Measurements from ENCODE around the gene ABCC4. TPM values are rescaled to one million over a fixed set of nuclear protein-coding genes. Genes with fewer than 3 reads are reported as not detected.
A peak's percentile ranks its signal among the peaks of the same experiment; 100 is the strongest.

Gene ABCC4
- total RNA-seq (2014; rRNA removed; shearing (Covaris generic); ENCODE audit: low replicate concordance) = 9.4 and 11.3 TPM in 2 replicates

GRCh38 chr13:95301183-95301967 lies at the start of gene ABCC4:
TSS of gene ABCC4 (minus strand) at chr13:95301451. CDS start at chr13:95301314, 137 bp downstream.
- no peaks in the 10 kb centered on the region for H3K27me3 ChIP-seq
- peaks cover 4% of the 10 kb centered on the region for H3K36me3 ChIP-seq
- peak within 1 kb of the TSS; percentile 86 for H3K4me3 ChIP-seq
- peak; percentile 85 for DNase-seq
- no peaks in the 10 kb centered on the region; the same call in 1 of the 2 replicates for H3K9me3 ChIP-seq

DNA sequence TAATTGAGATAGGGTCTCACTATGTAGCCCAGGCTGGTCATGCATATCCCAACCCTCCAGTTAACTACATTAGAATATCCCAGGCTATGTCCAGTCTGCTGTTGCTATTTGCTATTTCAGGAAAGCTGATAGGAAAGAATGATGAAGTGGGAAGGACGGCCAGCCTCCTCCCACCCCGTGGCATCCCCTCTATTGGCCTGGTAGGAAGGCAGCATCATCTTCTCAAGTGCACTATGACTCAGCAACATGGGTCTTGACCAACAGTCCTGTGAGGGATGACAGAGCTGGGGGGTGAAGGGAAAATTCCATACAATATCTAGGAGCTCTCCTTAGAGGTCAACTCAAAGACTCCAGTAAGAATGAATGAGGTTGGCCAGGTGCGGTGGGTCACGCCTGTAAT lies 48.0 kb upstream of the ABCC4 start:
- no peaks in the 10 kb centered on the region for H3K9me3 ChIP-seq
- no peak overlapping the region for H3K4me3 ChIP-seq
- peak; percentile 2 for DNase-seq
- H3K27me3 ChIP-seq = no peaks in the 10 kb centered on the region
- no peaks in the 10 kb centered on the region for H3K36me3 ChIP-seq

DNA sequence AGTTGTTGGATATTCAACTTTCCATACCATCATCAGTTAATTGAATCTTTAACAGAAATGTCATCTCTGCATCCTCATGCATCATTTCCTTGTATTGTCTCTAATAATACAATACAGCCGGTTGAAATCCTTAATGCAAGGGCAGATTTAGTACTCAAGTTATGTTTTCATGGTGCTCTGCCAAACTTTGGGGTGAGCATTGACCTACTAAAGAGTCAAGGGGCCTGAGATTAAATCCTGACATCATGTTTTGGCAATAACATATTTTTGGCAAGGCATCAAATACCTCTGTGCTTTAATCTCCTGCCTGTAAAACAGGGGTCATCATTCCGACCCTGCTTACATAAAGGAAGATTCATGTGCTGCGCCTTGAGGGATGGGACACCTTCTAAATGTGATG lies 42.7 kb upstream of the ABCC4 start:
- no peaks in the 10 kb centered on the region for H3K36me3 ChIP-seq
- no peaks in the 10 kb centered on the region for H3K9me3 ChIP-seq
- DNase-seq = no peak
- H3K4me3 ChIP-seq = no peak overlapping the region
- no peaks in the 10 kb centered on the region for H3K27me3 ChIP-seq

DNA sequence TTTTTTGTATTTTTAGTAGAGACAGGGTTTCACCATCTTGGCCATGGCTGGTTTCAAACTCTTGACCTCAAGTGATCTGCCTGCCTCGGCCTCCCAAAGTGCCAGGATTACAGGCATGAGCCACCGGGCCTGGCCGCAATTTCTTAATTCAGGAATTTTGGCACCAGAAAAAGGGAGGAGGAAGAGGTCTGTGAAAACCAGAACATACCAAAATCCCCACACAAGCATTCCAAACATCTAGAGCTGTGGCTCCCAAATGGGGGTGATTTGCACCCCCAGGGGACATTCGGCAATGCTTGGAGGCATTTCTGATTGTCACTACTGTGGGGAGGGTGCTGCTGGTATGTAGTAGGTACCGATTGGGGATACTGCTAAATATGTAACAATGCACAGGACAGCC lies 40.2 kb upstream of the ABCC4 start:
- Histone ChIP-seq H3K27me3 (no peaks in the 10 kb centered on the region), H3K9me3 (no peaks in the 10 kb centered on the region), H3K36me3 (no peaks in the 10 kb centered on the region), H3K4me3 (no peak overlapping the region)
- no peak for DNase-seq

DNA sequence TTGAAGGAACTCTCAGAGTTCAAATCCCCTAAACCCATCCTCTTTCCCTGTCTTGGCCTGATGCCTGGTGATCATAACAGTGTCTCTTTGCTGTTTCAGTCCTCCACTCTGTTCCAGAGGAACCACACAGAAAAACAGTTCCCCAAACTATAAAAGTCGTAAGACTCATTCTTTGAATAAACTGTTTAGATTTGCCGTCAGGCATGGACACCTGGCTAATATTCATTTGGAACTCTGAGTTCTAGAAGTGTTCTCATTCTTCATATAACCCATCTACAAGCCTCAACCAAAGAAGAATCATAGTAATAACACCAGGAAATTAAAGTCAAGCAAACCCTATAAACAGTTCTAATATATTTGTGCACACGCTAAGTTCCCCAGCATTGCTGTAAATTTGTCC lies 37.7 kb upstream of the ABCC4 start:
- H3K27me3 ChIP-seq = no peaks in the 10 kb centered on the region
- DNase-seq = no peak
- no peak overlapping the region for H3K4me3 ChIP-seq
- no peaks in the 10 kb centered on the region for H3K9me3 ChIP-seq
- H3K36me3 ChIP-seq = no peaks in the 10 kb centered on the region

DNA sequence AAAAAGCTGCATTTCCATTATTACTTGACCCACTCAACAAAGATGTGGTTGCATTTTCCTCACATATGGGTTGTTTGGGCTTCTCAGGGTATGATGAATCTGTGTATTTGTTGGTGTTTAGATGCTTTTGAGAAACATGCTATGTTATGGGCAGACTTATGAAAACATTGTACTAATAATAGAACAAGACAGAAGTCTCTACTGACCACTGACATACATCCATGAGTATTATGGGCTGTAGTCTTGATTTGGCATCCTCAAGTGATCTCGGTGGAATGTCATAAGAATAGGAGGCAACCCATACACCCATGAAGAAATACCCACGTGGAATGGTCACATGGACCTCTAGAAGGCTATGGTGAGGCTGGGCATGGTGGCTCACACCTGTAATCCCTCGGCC lies 36.3 kb upstream of the ABCC4 start:
- H3K9me3 ChIP-seq = no peaks in the 10 kb centered on the region
- no peaks in the 10 kb centered on the region for H3K27me3 ChIP-seq
- no peak overlapping the region for H3K4me3 ChIP-seq
- no peaks in the 10 kb centered on the region for H3K36me3 ChIP-seq
- DNase-seq = no peak

- Histone ChIP-seq H3K27me3 (no peaks in the 10 kb centered on the region), H3K4me3 (no peak overlapping the region), H3K9me3 (no peaks in the 10 kb centered on the region), H3K36me3 (no peaks in the 10 kb centered on the region)
- DNase-seq = no peak
Observed at GRCh38 chr13:95335667-95336066, 34.4 kb upstream of the ABCC4 start.

- no peak for DNase-seq
- Histone ChIP-seq H3K4me3 (no peak overlapping the region), H3K9me3 (no peaks in the 10 kb centered on the region), H3K36me3 (no peaks in the 10 kb centered on the region), H3K27me3 (no peaks in the 10 kb centered on the region)
Observed at GRCh38 chr13:95328386-95328785, 27.1 kb upstream of the ABCC4 start.

DNA sequence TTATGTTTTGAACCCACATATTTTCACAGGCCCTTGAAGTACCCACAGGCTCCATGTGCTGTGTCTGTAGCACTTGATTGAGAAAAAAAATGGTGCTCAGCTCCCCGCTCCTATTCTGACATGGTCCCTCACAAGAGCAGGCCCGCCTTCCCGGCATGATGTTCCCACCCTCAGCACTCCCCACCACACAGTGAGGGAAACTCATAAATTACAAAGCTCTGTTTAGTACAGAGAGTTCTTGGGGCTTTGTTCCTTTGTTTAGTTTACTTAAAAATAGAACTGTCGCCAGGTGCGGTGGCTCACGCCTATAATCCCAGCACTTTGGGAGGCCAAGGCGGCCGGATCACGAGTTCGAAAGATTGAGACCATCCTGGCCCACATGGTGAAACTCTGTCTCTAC lies 25.9 kb upstream of the ABCC4 start:
- Histone ChIP-seq H3K9me3 (no peaks in the 10 kb centered on the region), H3K27me3 (no peaks in the 10 kb centered on the region), H3K36me3 (no peaks in the 10 kb centered on the region), H3K4me3 (no peak overlapping the region)
- DNase-seq = no peak

DNA sequence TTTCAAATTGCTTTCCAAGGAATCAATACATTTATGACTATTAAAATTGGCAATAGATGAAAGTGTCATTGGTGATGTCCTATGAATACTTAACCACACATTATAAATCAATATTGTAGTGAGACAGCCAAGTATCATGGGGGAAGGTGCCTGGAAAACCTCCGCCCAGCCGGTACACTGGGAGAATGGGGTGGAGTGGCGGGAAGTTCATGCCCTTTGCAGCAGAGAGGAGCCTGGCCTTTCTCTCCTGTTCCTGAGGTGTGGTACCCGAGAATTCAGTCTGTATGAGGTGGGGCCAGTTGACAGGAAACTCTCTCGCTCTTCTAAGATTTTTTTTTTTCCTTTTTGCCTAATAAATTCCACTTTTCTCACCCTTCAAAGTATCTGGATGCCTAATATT lies 25.4 kb upstream of the ABCC4 start:
- no peak overlapping the region for H3K4me3 ChIP-seq
- H3K27me3 ChIP-seq = no peaks in the 10 kb centered on the region
- no peaks in the 10 kb centered on the region for H3K9me3 ChIP-seq
- no peak for DNase-seq
- H3K36me3 ChIP-seq = no peaks in the 10 kb centered on the region

DNA sequence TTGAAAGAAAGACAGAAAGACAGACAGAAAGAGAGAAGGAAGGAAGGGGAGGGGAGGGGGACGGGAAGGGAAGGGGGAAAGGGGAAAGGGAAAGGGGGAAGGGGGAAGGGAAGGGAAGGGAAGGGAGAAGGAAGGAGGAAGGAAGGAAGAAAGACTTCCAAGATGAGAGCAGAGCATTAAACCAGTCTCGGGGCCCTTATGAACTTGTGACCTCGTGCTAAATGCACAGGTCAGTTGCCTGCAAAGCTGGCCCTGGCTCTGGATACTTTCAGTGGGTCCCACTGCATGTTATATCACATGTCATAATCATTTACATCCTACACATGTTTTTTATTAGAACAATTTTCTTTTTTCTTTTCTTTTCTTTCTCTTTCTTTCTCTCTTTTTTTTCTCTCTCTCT lies 24.2 kb upstream of the ABCC4 start:
- Histone ChIP-seq H3K4me3 (no peak overlapping the region), H3K36me3 (no peaks in the 10 kb centered on the region), H3K27me3 (no peaks in the 10 kb centered on the region), H3K9me3 (no peaks in the 10 kb centered on the region)
- DNase-seq = no peak

DNA sequence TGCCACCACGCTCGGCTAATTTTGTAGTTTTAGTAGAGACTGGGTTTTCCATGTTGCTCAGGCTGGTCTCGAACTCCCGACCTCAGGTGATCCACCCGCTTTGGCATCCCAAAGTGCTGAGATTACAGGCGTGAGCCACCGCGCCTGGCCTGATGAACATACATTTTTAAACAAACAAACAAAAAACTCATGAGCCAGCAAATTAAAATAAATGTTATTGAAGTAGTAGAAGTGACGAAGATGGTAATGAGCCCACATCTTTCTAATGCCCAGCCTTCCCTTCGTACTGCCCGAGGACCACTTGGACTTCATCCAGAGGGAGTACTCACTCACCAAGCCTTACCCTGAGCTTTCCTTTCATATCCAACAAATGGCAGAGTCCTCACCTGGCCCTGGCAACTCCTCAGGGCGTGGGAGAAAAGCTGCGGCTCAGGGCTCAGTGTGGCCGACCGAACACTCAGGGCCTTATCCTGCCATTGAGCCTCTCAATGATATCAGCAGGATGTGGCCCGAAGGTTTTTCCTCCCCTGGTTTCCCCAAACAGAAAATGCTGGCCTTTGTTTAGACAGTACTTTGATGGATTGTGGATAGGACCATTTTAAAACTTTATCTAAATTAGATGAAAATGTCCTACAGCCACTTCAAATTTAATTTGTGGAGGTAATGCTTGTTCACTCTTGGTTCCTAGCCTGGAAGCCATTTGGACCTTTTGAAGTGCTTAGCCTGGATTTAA lies 22.8 kb upstream of the ABCC4 start:
- Histone ChIP-seq H3K4me3 (no peak overlapping the region), H3K9me3 (no peaks in the 10 kb centered on the region), H3K27me3 (no peaks in the 10 kb centered on the region), H3K36me3 (no peaks in the 10 kb centered on the region)
- DNase-seq = no peak

DNA sequence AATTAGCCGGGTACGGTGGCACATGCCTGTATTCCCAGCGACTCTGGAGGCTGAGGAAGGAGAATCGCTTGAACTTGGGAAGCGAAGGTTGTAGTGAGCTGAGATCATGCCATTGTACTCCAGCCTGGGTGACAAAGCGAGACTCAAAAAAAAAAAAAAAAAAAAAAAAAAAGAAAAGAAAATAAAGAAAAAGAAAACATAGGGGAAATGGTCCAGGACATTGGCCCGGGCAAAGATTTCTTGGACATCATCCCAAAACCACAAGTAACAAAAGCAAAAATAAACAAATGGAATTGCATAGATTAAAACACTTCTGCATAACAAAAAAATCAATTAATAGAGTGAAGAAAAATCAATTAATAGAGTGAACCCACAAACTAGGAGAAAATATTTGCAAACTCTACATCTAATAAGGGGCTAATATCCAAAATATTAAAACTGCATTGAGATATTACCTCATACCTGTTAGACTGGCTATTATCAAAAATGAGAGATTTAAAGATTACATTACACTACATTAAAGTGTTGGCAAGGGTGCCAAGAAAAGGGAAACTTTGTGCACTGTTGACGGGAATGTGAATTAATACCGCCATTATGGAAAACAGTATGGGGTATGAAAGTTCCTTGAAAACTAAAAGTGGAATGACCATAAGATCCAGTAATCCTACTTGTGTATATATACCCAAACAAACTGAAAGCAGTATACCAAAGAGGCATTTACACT lies 18.5 kb upstream of the ABCC4 start:
- Histone ChIP-seq H3K27me3 (no peaks in the 10 kb centered on the region), H3K9me3 (no peaks in the 10 kb centered on the region), H3K36me3 (no peaks in the 10 kb centered on the region), H3K4me3 (no peak overlapping the region)
- no peak for DNase-seq

DNA sequence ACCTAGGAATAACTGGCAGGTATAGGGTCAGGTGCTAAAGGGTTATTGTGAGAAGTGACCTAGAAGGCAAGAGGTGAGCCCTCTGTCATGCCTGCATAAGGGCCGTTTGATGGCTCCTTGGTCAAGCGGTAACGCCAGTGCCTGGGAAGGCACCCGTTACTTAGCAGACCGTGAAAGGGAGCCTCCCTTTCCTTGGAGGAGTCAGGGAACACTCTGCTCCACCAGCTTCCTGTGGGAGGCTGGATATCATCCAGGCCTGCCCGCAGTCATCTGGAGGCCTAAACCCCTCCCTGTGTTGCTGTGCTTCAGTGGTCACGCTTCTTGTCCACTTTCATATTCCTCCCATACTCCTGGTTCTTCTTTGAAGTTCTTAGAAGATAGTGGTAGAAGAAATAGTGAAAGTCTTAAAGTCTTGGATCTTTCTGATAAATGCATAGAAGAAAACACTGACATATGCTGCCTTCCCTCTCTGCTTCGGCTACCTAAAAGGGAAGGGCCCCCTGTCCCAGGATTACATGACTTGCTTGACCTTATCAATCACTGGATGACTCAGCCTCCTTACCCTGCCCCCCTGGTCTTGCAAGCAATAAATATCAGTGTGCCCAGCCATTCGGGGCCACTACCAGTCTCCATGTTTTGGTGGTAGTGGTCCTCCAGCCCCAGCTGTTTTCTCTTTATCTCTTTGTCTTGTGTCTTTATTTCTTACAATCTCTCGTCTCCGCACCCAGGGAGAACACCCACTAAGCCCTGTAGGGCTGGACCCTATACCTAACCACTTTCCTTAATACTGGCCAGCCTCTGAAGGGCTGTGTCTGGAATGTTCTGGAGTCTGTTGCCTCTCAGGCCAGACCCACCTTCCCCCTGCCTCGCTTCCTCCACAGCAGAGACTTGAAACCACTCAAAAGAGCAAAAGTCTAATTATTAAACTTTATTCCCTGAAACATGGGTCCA lies 16.1 kb upstream of the ABCC4 start:
- no peak overlapping the region for H3K4me3 ChIP-seq
- no peaks in the 10 kb centered on the region for H3K9me3 ChIP-seq
- DNase-seq = peak; percentile 5
- no peaks in the 10 kb centered on the region for H3K36me3 ChIP-seq
- H3K27me3 ChIP-seq = no peaks in the 10 kb centered on the region

DNA sequence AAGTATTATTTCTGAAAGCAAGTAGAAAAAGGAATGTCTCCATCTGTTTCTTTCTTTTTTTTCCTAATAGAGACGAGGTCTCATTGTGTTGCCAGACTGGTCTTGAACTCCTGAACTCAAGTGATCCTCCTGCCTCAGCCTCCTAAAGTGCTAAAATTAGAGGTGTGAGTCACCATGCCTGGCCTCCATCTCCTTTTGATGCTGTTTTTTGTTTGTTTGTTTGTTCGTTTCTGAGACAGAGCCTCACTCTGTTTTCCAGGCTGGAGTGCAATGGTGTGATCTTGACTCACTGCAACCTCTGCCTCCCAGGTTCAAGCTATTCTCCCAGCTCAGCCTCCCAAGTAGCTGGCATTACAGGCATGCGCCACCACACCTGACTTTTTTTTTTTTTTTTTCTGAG lies 14.5 kb upstream of the ABCC4 start:
- H3K9me3 ChIP-seq = no peaks in the 10 kb centered on the region
- no peak overlapping the region for H3K4me3 ChIP-seq
- DNase-seq = no peak
- no peaks in the 10 kb centered on the region for H3K27me3 ChIP-seq
- no peaks in the 10 kb centered on the region for H3K36me3 ChIP-seq

GRCh38 chr13:95307507-95307906 lies 6.3 kb upstream of the ABCC4 start:
- DNase-seq = no peak
- no peaks in the 10 kb centered on the region; the same call in 1 of the 2 replicates for H3K9me3 ChIP-seq
- no peak overlapping the region for H3K4me3 ChIP-seq
- H3K36me3 ChIP-seq = no peaks in the 10 kb centered on the region
- no peaks in the 10 kb centered on the region for H3K27me3 ChIP-seq

All from MG63 (cell line).